HG03460 (cell line): Measurements from ENCODE around the gene ADH6.
"Not testable (repeated sequence)": the region's sequence is repeated elsewhere in the genome, so short reads cannot be mapped to it uniquely, and the experiment has no call there.

Experiments
- ATAC-seq: cut with Tn5 transposase; IDR thresholded peaks from one replicate; pipeline ENCODE4 v1.9.1; 2021; ENCODE audit not compliant: unreplicated experiment

ADH6 gene

GRCh38 chr4:99200138-99200537, 18.9 kb downstream of the ADH6 start:
- no peak for ATAC-seq

GRCh38 chr4:99190336-99190735, 28.7 kb downstream of the ADH6 start:
- ATAC-seq, result no peak

DNA sequence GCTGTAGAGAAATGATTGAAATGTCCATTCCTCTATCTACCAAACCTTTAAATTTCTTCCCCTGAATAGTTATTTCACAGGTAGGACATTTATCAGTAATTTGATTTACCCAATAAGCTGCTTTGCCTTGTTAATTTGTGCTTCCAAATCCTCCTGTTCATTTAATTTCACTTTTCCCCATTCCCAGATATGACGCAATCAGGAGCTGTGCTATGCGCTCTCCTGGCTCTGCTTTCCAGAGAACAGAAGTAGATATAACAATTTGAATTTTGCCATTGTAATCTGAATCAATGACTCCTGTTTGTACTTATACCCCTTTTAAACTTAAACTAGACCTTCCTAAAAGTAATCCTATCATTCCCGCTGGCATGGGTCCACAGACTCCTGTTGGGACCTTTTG, 29.1 kb downstream of the ADH6 start:
- ATAC-seq, result not testable (repeated sequence)

- no peak for ATAC-seq
Measured at GRCh38 chr4:99186029-99186428, 33.0 kb downstream of the ADH6 start.

DNA sequence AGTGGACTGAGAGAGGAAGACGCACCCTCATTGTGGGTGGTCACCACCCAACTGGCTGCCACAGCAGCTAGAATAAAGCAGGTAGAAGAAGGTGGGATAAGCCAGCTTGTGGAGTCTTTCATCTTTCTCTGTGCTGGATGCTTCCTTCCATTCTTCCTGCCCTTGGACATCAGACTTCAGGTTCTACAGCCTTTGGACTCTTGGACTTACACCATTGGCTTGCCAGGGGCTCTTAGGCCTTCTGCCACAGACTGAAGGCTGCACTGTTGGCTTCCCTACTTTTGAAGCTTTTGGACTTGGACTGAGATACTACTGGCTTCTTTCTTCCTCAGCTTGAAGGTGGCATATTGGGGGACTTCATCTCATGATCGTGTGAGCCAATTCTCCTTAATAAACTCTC, 33.5 kb downstream of the ADH6 start:
- ATAC-seq, result no peak

DNA sequence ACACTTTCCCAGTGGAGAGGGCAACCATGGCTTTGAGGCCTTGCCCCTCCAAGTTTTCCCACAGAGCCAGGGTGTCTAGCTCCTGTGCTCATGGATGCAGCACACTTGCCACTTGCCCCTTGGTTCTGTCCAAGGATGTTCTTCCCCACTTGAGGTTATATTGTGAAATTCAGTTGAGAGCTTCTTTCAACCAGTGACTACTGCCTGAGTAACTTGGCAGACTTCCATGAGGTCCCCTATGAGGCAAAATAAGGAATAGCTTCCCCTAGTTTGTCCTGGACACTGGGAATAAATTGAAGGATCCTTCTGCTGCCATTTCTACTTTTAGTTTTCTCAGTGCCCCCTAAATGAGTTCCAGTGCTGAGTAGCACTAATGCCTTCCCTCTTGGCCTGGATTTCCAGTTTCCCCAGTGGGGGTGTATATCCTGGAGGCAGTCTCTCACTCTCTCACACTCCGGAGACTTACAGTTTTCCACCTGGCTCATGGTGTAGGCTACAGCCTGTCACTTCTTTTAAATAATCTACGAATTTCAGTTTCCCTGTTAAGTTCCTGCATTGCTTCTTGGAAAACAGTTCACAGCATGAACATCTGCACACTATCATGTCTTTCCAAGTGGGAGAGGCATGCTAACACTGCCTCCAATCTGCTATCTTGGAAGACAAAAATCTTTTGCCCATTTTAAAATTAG, 38.5 kb downstream of the ADH6 start:
- ATAC-seq, result no peak

DNA sequence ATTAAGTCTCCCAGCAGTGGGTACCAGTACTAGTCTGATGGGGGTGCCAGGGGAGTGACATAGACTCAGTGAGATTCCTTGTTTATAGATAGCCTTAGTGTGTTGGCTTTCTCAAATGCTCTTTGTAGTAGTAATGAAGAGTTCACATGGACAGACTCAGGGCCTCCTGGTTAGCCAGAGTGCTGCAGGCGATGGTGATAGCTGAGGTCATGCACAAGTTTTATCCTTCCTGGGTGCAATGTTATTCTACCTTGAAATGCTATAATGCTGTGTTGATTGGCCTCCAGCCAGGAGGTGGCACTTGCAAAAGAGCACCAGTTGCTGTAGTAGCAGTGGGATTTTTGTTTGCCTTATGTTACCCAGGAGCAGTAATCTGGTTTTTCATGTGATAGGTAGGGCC, 39.4 kb downstream of the ADH6 start:
- no peak for ATAC-seq

- ATAC-seq, result no peak
Measured at GRCh38 chr4:99179178-99179577, 39.9 kb downstream of the ADH6 start.

DNA sequence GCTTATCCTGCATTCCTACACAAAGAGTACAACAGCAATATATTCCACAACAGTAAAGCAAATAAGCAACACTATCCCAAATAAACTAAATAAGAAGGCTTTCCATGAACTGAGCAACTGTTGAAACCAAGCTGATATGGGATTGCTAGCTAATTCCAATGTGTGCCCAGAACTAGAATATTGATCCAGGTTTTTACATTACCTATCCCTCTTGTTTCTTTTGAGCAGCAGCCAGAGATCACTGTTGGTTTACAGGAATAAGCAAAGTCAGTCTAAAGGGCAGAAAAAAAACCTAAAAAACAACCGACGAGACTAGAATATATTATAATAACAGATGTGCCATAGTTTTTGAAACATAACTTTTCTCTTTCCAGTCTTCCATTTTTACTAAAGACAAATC, 52.5 kb downstream of the ADH6 start:
- ATAC-seq, result no peak

- ATAC-seq, result no peak
Measured at GRCh38 chr4:99165978-99166377, 53.1 kb downstream of the ADH6 start.

- no peak for ATAC-seq
Measured at GRCh38 chr4:99161373-99162099, 57.5 kb downstream of the ADH6 start.

- ATAC-seq, result no peak
Measured at GRCh38 chr4:99159699-99160098, 59.3 kb downstream of the ADH6 start.

DNA sequence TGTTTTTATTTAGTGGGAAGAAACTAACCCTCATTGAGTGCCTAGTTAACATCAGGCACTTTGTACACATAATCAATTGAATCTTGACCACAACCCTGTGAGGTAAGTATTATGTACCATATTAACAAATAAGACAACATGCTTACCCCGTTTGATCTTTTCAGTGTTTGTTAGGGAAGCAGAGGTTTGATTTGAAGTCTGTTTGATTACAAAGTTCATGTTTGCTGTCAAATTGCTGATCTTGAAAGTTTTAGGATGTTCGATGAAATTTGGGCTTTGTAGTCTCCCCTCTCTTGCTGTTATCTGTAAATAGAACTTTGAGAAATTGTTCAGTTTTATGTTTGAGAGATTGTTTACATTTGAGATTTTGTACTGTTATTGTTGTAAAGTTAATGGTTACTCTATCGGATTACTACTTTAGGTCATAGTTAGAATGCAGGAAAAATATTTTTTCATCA, 61.5 kb downstream of the ADH6 start:
- ATAC-seq, result no peak

- no peak for ATAC-seq
Measured at GRCh38 chr4:99156992-99157391, 62.1 kb downstream of the ADH6 start.

GRCh38 chr4:99154658-99155342, 64.2 kb downstream of the ADH6 start:
- no peak for ATAC-seq
